ENCODE results near the gene BSDC1.

DNA sequence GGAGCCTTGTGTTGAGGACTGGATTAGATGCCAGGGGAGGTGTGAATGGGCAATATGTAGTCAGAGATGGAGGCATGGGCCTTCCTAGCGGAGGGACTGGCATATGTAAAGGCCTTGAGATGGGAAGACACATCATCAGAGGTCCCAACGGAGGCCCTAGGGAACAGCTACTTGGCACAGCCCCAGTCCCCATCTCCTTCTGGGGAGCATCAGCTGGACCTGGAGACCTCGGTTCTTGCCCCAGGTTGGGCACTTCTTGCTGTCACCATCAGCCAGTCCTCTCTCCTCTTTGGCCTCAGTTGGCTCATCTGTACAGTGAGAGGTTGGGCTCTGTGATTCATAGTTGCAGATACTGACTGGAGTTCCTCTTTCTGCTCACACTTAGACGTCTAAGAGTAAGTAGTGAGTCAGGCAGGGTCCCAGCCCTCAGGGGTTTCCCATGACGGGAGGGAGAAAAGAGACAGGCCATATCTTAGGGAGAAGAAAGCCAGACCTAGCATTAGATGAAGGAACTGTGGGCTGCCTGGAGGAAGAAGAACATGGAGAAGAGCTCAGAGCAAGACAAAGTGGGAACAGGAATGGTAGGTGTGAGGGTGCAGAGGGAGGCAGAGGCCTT lies 54.8 kb downstream of the BSDC1 start:
- no peak for TF ChIP-seq CTCF (IDR thresholded peaks at IDR 0.05)
- no peak for TF ChIP-seq ZFX (IDR thresholded peaks at IDR 0.05; ENCODE audit: borderline replicate concordance)

Data from 22Rv1 (cell line).